Fibroblast of skin of scalp (primary cell): ENCODE data around the gene KCNC1.

Source experiments
- DNase-seq: peaks from one replicate; pipeline ENCODE4 v3.0.0-alpha.2; 2013

The KCNC1 gene

GRCh38 chr11:17775035-17775348, 40.4 kb downstream of the KCNC1 start:
- DNase-seq, result no peak

- DNase-seq, result no peak
Observed at GRCh38 chr11:17775507-17776211, 41.1 kb downstream of the KCNC1 start.

- DNase-seq, result no peak
Observed at GRCh38 chr11:17776212-17776875, 41.8 kb downstream of the KCNC1 start.

GRCh38 chr11:17777086-17777737, 42.6 kb downstream of the KCNC1 start:
- DNase-seq, result no peak

GRCh38 chr11:17777738-17778091, 43.1 kb downstream of the KCNC1 start:
- DNase-seq, result no peak

GRCh38 chr11:17778352-17778751, 43.8 kb downstream of the KCNC1 start:
- no peak for DNase-seq

GRCh38 chr11:17778956-17779860, 44.6 kb downstream of the KCNC1 start:
- DNase-seq, result no peak

- DNase-seq, result no peak
Observed at GRCh38 chr11:17779861-17780594, 45.4 kb downstream of the KCNC1 start.

GRCh38 chr11:17780668-17781067, 46.1 kb downstream of the KCNC1 start:
- DNase-seq, result no peak

- no peak for DNase-seq
Observed at GRCh38 chr11:17781221-17781620, 46.6 kb downstream of the KCNC1 start.

GRCh38 chr11:17781626-17782025, 47.0 kb downstream of the KCNC1 start:
- no peak for DNase-seq

- DNase-seq, result no peak
Observed at GRCh38 chr11:17782145-17782544, 47.6 kb downstream of the KCNC1 start.

- no peak for DNase-seq
Observed at GRCh38 chr11:17782603-17783337, 48.2 kb downstream of the KCNC1 start.

- no peak for DNase-seq
Observed at GRCh38 chr11:17783878-17784277, 49.3 kb downstream of the KCNC1 start.

- peak; percentile 61 for DNase-seq
Observed at GRCh38 chr11:17786824-17787525, 52.4 kb downstream of the KCNC1 start.

- no peak for DNase-seq
Observed at GRCh38 chr11:17788084-17788483, 53.5 kb downstream of the KCNC1 start.

- peak; percentile 29 for DNase-seq
Observed at GRCh38 chr11:17790453-17790852, 55.9 kb downstream of the KCNC1 start.

- peak; percentile 7 for DNase-seq
Observed at GRCh38 chr11:17791144-17791543, 56.6 kb downstream of the KCNC1 start.

- no peak for DNase-seq
Observed at GRCh38 chr11:17792161-17792560, 57.6 kb downstream of the KCNC1 start.

- no peak for DNase-seq
Observed at GRCh38 chr11:17793642-17794170, 59.1 kb downstream of the KCNC1 start.

GRCh38 chr11:17794981-17795380, 60.4 kb downstream of the KCNC1 start:
- no peak for DNase-seq
